GM12878 (cell line): Measurements from ENCODE around the gene C5orf15. TPM values are rescaled to one million over a fixed set of nuclear protein-coding genes. Genes with fewer than 3 reads are reported as not detected.
A peak's percentile ranks its signal among the peaks of the same experiment; 100 is the strongest.
"Not testable (repeated sequence)": the region's sequence is repeated elsewhere in the genome, so short reads cannot be mapped to it uniquely, and the experiment has no call there.

Experiments used
- ATAC-seq: fragments of 200-7000 bp; cut with Tn5 transposase; 3 replicates; pipeline ENCODE4 v1.9.1; 2020; ENCODE audit warnings: mild to moderate bottlenecking, moderate library complexity
- BruUV-seq: library from RNA; stranded (reverse); fragments of 400-500 nt; replicated peaks from 2 replicates; lab custom pipeline; 2021; lab: Mats Ljungman, UMichigan
- CTCF ChIA-PET: fragments of 300-600 bp; sonication (Branson Sonifier 250); formaldehyde crosslinking; extraction: SDS; loops from one replicate; lab custom pipeline; 2021; ENCODE audit warnings: inconsistent platforms; lab: Yijun Ruan, JAX
- POLR2A ChIA-PET: fragments of 350-600 bp; formaldehyde crosslinking; extraction: SDS; loops from one replicate; lab custom pipeline; 2021; ENCODE audit warnings: inconsistent platforms; lab: Charles Lee
- RAD21 ChIA-PET: fragments of 300-600 bp; sonication (Branson Sonifier 250); formaldehyde crosslinking; loops from one replicate; lab custom pipeline; 2023; ENCODE audit warnings: antibody characterized with exemption; ENCODE audit not compliant: unreplicated experiment; lab: Charles Lee
- SMC1A ChIA-PET: fragments of 300-600 bp; sonication (Branson Sonifier 250); formaldehyde crosslinking; loops from one replicate; lab custom pipeline; 2023; ENCODE audit not compliant: unreplicated experiment, uncharacterized antibody; lab: Charles Lee
- DNase-seq: peaks from one replicate; pipeline ENCODE4 v3.0.0-alpha.2; 2011; ENCODE audit warnings: low read depth, low spot score
- FAIRE-seq: peaks from 3 replicates; lab custom pipeline; 2011; peaks lifted over from hg19 to GRCh38; lab: Jason Lieb, UNC
- H2AFZ ChIP-seq: 2 replicates; pipeline ENCODE4 v1.6.0; 2011; ENCODE audit warnings: low read depth, low read length, control low read depth; ENCODE audit not compliant: control insufficient read depth
- H3K27ac ChIP-seq: 2 replicates; pipeline ENCODE4 v1.5.1; 2011; ENCODE audit warnings: control low read depth; ENCODE audit not compliant: control insufficient read depth, insufficient read depth
- H3K27me3 ChIP-seq, 2 experiments: replicated peaks in 1 of 2; 2 replicates each; pipeline versions ENCODE4 v1.6.0 to v1.6.1; 2011; ENCODE audit warnings: low read length in 1 of 2; ENCODE audit not compliant: control insufficient read depth in 2 of 2, insufficient read depth in 2 of 2
- H3K36me3 ChIP-seq, 2 experiments: 2 replicates each; pipeline ENCODE4 v1.5.1; 2011; ENCODE audit warnings: low read length in 1 of 2; ENCODE audit not compliant: control insufficient read depth in 2 of 2, insufficient read depth in 2 of 2
- H3K4me1 ChIP-seq: 2 replicates; pipeline ENCODE4 v1.6.1; 2011; ENCODE audit warnings: mild to moderate bottlenecking, low read length, moderate library complexity, mixed read lengths; ENCODE audit not compliant: control insufficient read depth, insufficient read depth
- H3K4me2 ChIP-seq: 2 replicates; pipeline ENCODE4 v1.6.0; 2011; ENCODE audit warnings: control low read depth; ENCODE audit not compliant: control insufficient read depth, insufficient read depth
- H3K4me3 ChIP-seq: fragments of 200-600 bp; sonication (generic); 2 replicates; pipeline ENCODE4 v1.5.1; 2016
- H3K79me2 ChIP-seq: 2 replicates; pipeline ENCODE4 v1.6.0; 2011; ENCODE audit warnings: low read length; ENCODE audit not compliant: control insufficient read depth, insufficient read depth
- H3K9ac ChIP-seq: 2 replicates; pipeline ENCODE4 v1.8.0; 2011; ENCODE audit warnings: low read length, control low read depth, mixed read lengths; ENCODE audit not compliant: control insufficient read depth, insufficient read depth
- H3K9me3 ChIP-seq: replicated peaks from 3 replicates; pipeline ENCODE4 v1.5.1; 2011; ENCODE audit warnings: mild to moderate bottlenecking, low read length; ENCODE audit not compliant: control insufficient read depth, insufficient read depth
- H4K20me1 ChIP-seq: 2 replicates; pipeline ENCODE4 v1.6.0; 2011; ENCODE audit not compliant: control insufficient read depth, insufficient read depth
- CHD4 ChIP-seq: fragments of 200-600 bp; sonication (generic); IDR thresholded peaks from 2 replicates; pipeline ENCODE4 v1.6.1; 2016; ENCODE audit warnings: mild to moderate bottlenecking
- E2F8 ChIP-seq: fragments of 450-650 bp; IDR thresholded peaks from 2 replicates; pipeline ENCODE4 v1.6.1; 2018; ENCODE audit warnings: mild to moderate bottlenecking, low read depth, moderate library complexity; ENCODE audit not compliant: partially characterized antibody
- IKZF2 ChIP-seq, 2 experiments: fragments of 450-650 bp; IDR thresholded peaks; 2 replicates each; pipeline ENCODE4 v1.6.1; 2017; ENCODE audit warnings: mild to moderate bottlenecking in 2 of 2, moderate library complexity in 2 of 2
- NFXL1 ChIP-seq: fragments of 450-650 bp; IDR thresholded peaks from 2 replicates; pipeline ENCODE4 v1.6.1; 2017; ENCODE audit warnings: antibody characterized with exemption, mild to moderate bottlenecking, borderline replicate concordance
- RBBP5 ChIP-seq: fragments of 200-600 bp; sonication (generic); conservative IDR thresholded peaks from 2 replicates; pipeline ENCODE4 v1.6.1; 2016
- SMARCA5 ChIP-seq: fragments of 450-650 bp; IDR thresholded peaks from 2 replicates; pipeline ENCODE4 v1.6.1; 2017; ENCODE audit warnings: mild to moderate bottlenecking
- TCF7 ChIP-seq: IDR thresholded peaks from 2 replicates; pipeline ENCODE4 v1.6.1; 2014; ENCODE audit warnings: antibody characterized with exemption, borderline replicate concordance
- USF2 ChIP-seq: IDR thresholded peaks from 2 replicates; pipeline ENCODE4 v1.6.1; 2011; ENCODE audit warnings: low read depth, low read length, improper control_type of control experiment, borderline replicate concordance
- ZNF687 ChIP-seq: fragments of 450-650 bp; IDR thresholded peaks from 2 replicates; pipeline ENCODE4 v1.6.1; 2017; ENCODE audit warnings: mild to moderate bottlenecking, moderate library complexity
- WGBS: methylation state at CpG from one replicate; pipeline ENCODE4 v1.1.6; 2016; ENCODE audit warnings: low lambda C conversion rate; ENCODE audit not compliant: insufficient replicate concordance, insufficient coverage; ENCODE audit errors: missing lambda C conversion rate; 5-methylcytosine and 5-hydroxymethylcytosine counted together
- in situ Hi-C: fragments of 300-500 bp; cut with MboI; formaldehyde crosslinking; loops from 9 replicates; pipeline ENCODE4 v1.14.3; 2018; ENCODE audit warnings: mixed read lengths
- intact Hi-C: fragments of 100-400 bp; cut with micrococcal nuclease; formaldehyde crosslinking; loops from one replicate; pipeline ENCODE4 v1.14.2; 2022; ENCODE audit not compliant: unreplicated experiment
- polyA plus RNA-seq, 11 experiments: library from polyadenylated mRNA; depleted of rRNA in 4 of 11; unstranded in 6 of 11; stranded (reverse) in 5 of 11; fragments of >200 nt; fragmentation: Nextera tagmentation in 4 of 11; fragmentation: Illumina TruSeq in 1 of 11; extraction: Ambion mirVana in 4 of 11; extraction: Trizol in 1 of 11; gene quantifications; 1 replicate in 1 of 11; 2 replicates in 10 of 11; pipeline versions ENCODE4 v1.2.1 to v1.2.3, GENCODE V29; 2011 to 2016; ENCODE audit warnings: inconsistent platforms in 2 of 11, missing spikeins in 2 of 11, low read depth in 1 of 11
- total RNA-seq, 4 experiments: library from RNA; depleted of rRNA in 3 of 4; stranded (reverse); fragments of >200 nt in 3 of 4; fragmentation: Illumina TruSeq in 1 of 4; extraction: Trizol in 1 of 4; gene quantifications; 2 replicates each; pipeline versions ENCODE4 v1.2.1 to v1.2.3, GENCODE V29; 2013 to 2021

The C5orf15 gene
- total and polyA plus RNA-seq, 10 of the 15 experiments (the other 5 are each of a cell fraction or from before 2014, with no cell fraction given) = 21.7 to 69.6 (median 46.0) TPM

- TF ChIP-seq E2F8 (no peak), ZNF687 (no peak), SMARCA5 (no peak), IKZF2 (IDR thresholded peaks at IDR 0.05) (peak; percentile 72 to 77), CHD4 (no peak), RBBP5 (no peak), USF2 (no peak), NFXL1 (no peak), TCF7 (no peak)
Measured at GRCh38 chr5:133977161-133977787, 8.8 kb upstream of the C5orf15 start (continued).

GRCh38 chr5:133975546-133975945, 7.1 kb upstream of the C5orf15 start:
- intact Hi-C loops, H3K9ac ChIP-seq, H4K20me1 ChIP-seq, H3K4me2 ChIP-seq, H3K4me1 ChIP-seq, DNase-seq, H3K27ac ChIP-seq, FAIRE-seq, in situ Hi-C loops, H3K79me2 ChIP-seq, H2AFZ ChIP-seq, RAD21 ChIA-PET, H3K27me3 ChIP-seq, BruUV-seq, ATAC-seq, H3K4me3 ChIP-seq, H3K9me3 ChIP-seq: not testable (repeated sequence)
- 66% methylated on average over 16 of the region's 16 CpGs for WGBS
- ChIA-PET CTCF (interaction anchor here (0.9 to 13.9 kb wide), 2 partner anchors 20 to 22 kb away, joined by 3 to 179 read pairs; no protein-coding TSS in a partner anchor), POLR2A (interaction anchor here (0.8 kb wide), 1 partner anchor 17 kb away, joined by 5 read pairs; no protein-coding TSS in a partner anchor), SMC1A (interaction anchor here (1.3 kb wide), 1 partner anchor 31 kb away, joined by 3 read pairs; no protein-coding TSS in a partner anchor)
- peaks cover 19 to 43% of the 10 kb centered on the region in 2 experiments for H3K36me3 ChIP-seq
